Lung (tissue), 12 donors: ENCODE results near the gene XPO1. TPM values are rescaled to one million over a fixed set of nuclear protein-coding genes. Genes with fewer than 3 reads are reported as not detected.
A peak's percentile ranks its signal among the peaks of the same experiment; 100 is the strongest.

Experiments
- ATAC-seq: fragments of 200-7000 bp; cut with Tn5 transposase; one replicate; pipeline ENCODE4 v1.9.1; 2020; ENCODE audit warnings: moderate number of reproducible peaks; ENCODE audit not compliant: insufficient read depth, low FRiP score
- DNase-seq, 3 donors: peaks; one replicate each; pipeline ENCODE4 v3.0.0-alpha.2; 2013 to 2017
- H3K27ac ChIP-seq, 2 donors: one replicate each; pipeline ENCODE4 v1.5.1; 2013; ENCODE audit warnings: mild to moderate bottlenecking in 2 of 2, moderate library complexity in 2 of 2, control low read depth in 1 of 2, inconsistent platforms in 1 of 2, low read depth in 1 of 2, low read length in 1 of 2
- H3K27me3 ChIP-seq, 3 donors: one replicate each; pipeline ENCODE4 v1.5.1; 2013; ENCODE audit warnings: low read length in 2 of 3; ENCODE audit not compliant: control insufficient read depth in 3 of 3, insufficient read depth in 3 of 3
- H3K36me3 ChIP-seq, 4 donors: one replicate each; pipeline ENCODE4 v1.5.1; 2013; ENCODE audit warnings: low read length in 4 of 4, mild to moderate bottlenecking in 1 of 4, moderate library complexity in 1 of 4; ENCODE audit not compliant: control insufficient read depth in 4 of 4, insufficient read depth in 4 of 4
- H3K4me1 ChIP-seq, 5 donors: one replicate each; pipeline ENCODE4 v1.5.1; 2013; ENCODE audit warnings: low read length in 5 of 5, mild to moderate bottlenecking in 2 of 5, moderate library complexity in 1 of 5; ENCODE audit not compliant: control insufficient read depth in 5 of 5, insufficient read depth in 5 of 5
- H3K4me3 ChIP-seq: one replicate; pipeline ENCODE4 v1.5.1; 2013; ENCODE audit warnings: mild to moderate bottlenecking, control low read depth, moderate library complexity
- H3K9ac ChIP-seq, 2 donors: one replicate each; pipeline ENCODE4 v1.5.1; 2013; ENCODE audit warnings: low read length in 2 of 2, control low read depth in 1 of 2; ENCODE audit not compliant: insufficient read depth in 1 of 2
- H3K9me3 ChIP-seq, 4 donors: one replicate each; pipeline ENCODE4 v1.5.1; 2013; ENCODE audit warnings: low read length in 3 of 4, mild to moderate bottlenecking in 1 of 4, moderate library complexity in 1 of 4; ENCODE audit not compliant: control insufficient read depth in 4 of 4, insufficient read depth in 3 of 4
- WGBS, 2 donors: extraction: QIAGEN DNeasy Blood & Tissue Kit; methylation state at CpG; one replicate each; pipeline ENCODE4 v1.1.7; 2013; 5-methylcytosine and 5-hydroxymethylcytosine counted together
- polyA plus RNA-seq, 2 donors: library from polyadenylated mRNA; stranded (reverse); fragments of 200-250 nt; gene quantifications; one replicate each; pipeline ENCODE4 v1.2.1, GENCODE V29; 2013
- total RNA-seq, 2 donors: library from RNA; depleted of rRNA in 1 of 2; stranded (reverse); fragments of >200 nt in 1 of 2; gene quantifications; one replicate each; pipeline ENCODE4 v1.2.1, GENCODE V29; 2014 to 2021
- TF ChIP-seq, protein P1 (sequence below): IDR thresholded peaks from 2 replicates; pipeline ENCODE4 v1.5.1; 2012; ENCODE audit warnings: mild to moderate bottlenecking; ENCODE audit errors: control extremely low read depth, extremely low read depth
- donor health status: control.
- donor health status: control.
- donor health status: Bipolar disorder and iron deficiency.
- donor health status: healthy.
- donor health status: DM: yes; HTN: yes; CAD: no.

Gene XPO1
- total and polyA plus RNA-seq, 4 donors = 57.9 to 568 (median 85.9) TPM

DNA sequence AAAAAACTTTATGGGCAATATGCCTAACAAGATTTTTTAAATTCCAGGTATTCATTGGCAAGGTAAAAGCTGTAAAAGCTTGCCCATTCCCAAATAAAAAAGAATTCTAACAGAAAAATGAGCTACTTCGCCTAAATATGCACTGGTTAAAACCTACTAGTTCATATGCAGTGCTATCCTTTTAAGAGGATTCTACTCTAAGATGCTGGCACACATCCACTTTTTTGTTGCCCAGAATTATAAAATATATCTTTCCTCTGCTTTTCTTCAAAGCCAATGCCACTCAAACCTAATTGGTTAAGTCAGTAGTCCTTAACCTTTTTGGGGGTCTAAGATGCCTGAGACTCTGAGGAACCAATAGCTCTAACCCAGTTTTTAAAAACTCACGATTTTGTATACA is 3.2 kb downstream of the XPO1 start:
- ATAC-seq (no peak), DNase-seq (peak in 2 of 3 donors; percentile 40 to 47)
- Histone ChIP-seq H3K9ac (no peak overlapping the region), H3K9me3 (no peaks in the 10 kb centered on the region), H3K4me1 (peaks cover 4 to 30% (median 12%) of the 10 kb centered on the region in 5 donors), H3K36me3 (peaks cover 0 to 12% (median 3%) of the 10 kb centered on the region in 4 donors), H3K27me3 (no peaks in the 10 kb centered on the region), H3K4me3 (no peak overlapping the region), H3K27ac (peak overlapping the region in 1 of 2 donors; percentile 62)
- TF ChIP-seq, protein P1, sequence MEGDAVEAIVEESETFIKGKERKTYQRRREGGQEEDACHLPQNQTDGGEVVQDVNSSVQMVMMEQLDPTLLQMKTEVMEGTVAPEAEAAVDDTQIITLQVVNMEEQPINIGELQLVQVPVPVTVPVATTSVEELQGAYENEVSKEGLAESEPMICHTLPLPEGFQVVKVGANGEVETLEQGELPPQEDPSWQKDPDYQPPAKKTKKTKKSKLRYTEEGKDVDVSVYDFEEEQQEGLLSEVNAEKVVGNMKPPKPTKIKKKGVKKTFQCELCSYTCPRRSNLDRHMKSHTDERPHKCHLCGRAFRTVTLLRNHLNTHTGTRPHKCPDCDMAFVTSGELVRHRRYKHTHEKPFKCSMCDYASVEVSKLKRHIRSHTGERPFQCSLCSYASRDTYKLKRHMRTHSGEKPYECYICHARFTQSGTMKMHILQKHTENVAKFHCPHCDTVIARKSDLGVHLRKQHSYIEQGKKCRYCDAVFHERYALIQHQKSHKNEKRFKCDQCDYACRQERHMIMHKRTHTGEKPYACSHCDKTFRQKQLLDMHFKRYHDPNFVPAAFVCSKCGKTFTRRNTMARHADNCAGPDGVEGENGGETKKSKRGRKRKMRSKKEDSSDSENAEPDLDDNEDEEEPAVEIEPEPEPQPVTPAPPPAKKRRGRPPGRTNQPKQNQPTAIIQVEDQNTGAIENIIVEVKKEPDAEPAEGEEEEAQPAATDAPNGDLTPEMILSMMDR = no peak
- 33 to 35% methylated on average over 2 of the region's 2 CpGs for WGBS, 2 donors

DNA sequence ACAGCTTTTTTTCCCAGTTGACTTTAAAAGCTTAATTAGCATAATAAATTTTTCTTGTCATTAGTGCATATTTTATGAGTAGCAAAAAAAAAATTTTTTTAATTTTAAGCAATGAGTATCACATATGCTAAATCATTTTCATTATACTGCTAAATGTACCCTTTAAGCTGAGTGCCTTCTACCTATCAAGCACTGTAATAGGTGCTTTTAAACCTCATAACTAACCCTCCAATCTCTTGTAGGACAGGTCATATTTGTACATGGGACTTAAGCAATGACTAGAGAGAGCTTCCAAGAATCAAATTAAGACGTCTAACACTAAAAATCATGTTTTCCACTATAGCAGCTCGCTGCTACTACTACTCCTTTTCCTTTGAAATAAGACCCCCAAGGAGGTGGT is 7.4 kb downstream of the XPO1 start:
- Histone ChIP-seq H3K9ac (no peak overlapping the region), H3K27me3 (no peaks in the 10 kb centered on the region), H3K27ac (no peak overlapping the region), H3K36me3 (peaks cover 3 to 12% (median 8%) of the 10 kb centered on the region in 4 donors), H3K4me1 (peaks cover 5 to 25% (median 14%) of the 10 kb centered on the region in 5 donors), H3K4me3 (no peak overlapping the region), H3K9me3 (no peaks in the 10 kb centered on the region)
- 58 to 73% methylated on average over 2 of the region's 2 CpGs for WGBS, 2 donors
- ATAC-seq = no peak
- no peak for DNase-seq
- TF ChIP-seq, protein P1 = no peak

DNA sequence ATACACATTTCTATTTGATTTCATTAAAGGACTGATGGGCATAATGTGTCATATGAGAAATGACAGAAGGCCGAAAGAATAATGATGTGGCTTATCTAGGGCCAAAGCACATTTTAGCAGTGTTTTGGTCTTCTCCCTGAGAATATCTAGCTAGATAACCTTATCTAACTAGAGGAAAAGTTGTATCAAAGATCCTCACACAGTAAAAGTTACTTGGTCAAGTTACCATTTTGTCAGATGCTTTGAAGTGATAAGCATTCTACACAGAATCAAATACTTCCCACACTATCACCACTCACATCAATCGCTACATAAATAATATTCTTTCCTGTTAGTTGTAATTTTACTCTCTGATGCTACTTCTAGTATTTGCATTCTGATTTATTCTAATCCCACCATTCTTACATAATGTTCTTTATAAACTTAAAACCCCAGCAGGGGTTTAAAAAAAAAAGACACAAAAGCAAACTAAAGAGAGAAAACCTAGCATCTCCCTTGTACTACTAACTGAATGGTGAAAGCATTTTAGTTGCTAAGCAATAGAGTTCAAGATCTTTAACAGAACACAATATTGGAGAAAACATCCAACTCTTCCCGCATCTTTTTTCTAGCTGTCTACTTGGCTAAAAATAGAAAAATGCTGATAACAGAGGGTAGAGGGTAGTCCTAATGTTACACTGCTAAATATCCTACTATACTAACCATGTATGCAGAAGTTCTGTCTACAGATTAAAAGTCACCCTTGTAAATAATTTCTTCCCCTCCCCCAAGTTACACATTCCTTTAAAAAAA is 8.0 kb downstream of the XPO1 start:
- H3K9me3 ChIP-seq = no peaks in the 10 kb centered on the region
- H3K36me3 ChIP-seq = peaks cover 3 to 12% (median 8%) of the 10 kb centered on the region in 4 donors
- H3K27me3 ChIP-seq = no peaks in the 10 kb centered on the region
- no peak overlapping the region for H3K9ac ChIP-seq
- WGBS, 2 donors = 62 to 73% methylated on average over 3 of the region's 3 CpGs
- no peak overlapping the region for H3K27ac ChIP-seq
- DNase-seq (peak in 2 of 3 donors; percentile 28 to 31), ATAC-seq (no peak)
- TF ChIP-seq, protein P1 = no peak
- H3K4me1 ChIP-seq = peaks cover 4 to 23% (median 12%) of the 10 kb centered on the region in 5 donors
- no peak overlapping the region for H3K4me3 ChIP-seq
